ENCODE data around the gene HIPK1.

Gene HIPK1

DNA sequence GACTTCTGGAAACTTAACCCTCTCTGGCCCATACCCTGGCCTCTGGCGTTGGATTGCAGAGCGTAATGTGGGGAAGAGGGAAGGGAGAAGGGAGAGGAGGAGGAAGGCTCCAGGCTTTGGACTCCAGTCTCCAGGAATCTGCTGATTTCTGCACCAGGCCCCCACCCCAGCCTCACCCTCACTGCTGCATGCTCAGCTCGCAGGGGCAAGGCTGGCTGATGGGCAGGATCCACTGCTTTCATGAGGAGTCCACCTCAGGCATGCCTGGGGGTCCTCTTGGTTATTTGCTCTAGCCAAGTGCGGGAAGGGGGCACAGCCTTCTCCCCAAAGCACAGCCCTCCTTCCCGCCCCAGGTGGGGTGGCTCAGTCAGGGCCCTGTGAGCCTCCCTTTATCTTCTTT, 53.8 kb downstream of the HIPK1 start:
- H3K4me1 ChIP-seq (ENCODE audit: control insufficient read depth, low read depth, low read length), result peaks cover 5% of the 10 kb centered on the region
- no peak overlapping the region for H3K27ac ChIP-seq (ENCODE audit: low read depth, low read length)
- H4K5ac ChIP-seq (ENCODE audit: low read length), result no peak overlapping the region
- no peak overlapping the region for H2AK5ac ChIP-seq (ENCODE audit: low read length)
- peaks cover 3% of the 10 kb centered on the region for H3K79me1 ChIP-seq (ENCODE audit: low read length)
- H2BK15ac ChIP-seq (replicated peaks; ENCODE audit: low read depth), result no peak overlapping the region
- no peaks in the 10 kb centered on the region for H3K36me3 ChIP-seq (ENCODE audit: control insufficient read depth, insufficient read depth, low read length)
- no peak overlapping the region for H3K9ac ChIP-seq (ENCODE audit: low read length)
- H3K79me2 ChIP-seq (ENCODE audit: control insufficient read depth, insufficient read depth, low read length), result no peaks in the 10 kb centered on the region
- no CpG with 5 or more reads among the region's 5 CpGs for WGBS (ENCODE audit: extremely low coverage, insufficient coverage, low lambda C conversion rate)
- no peak for DNase-seq
- H3K4me2 ChIP-seq (ENCODE audit: low read length), result no peak overlapping the region
- no peak overlapping the region for H3K56ac ChIP-seq (ENCODE audit: low read length)
- H3K18ac ChIP-seq (ENCODE audit: low read length), result no peak overlapping the region
- H2BK5ac ChIP-seq (ENCODE audit: low read length), result no peak overlapping the region
- no peak overlapping the region for H3K4ac ChIP-seq (ENCODE audit: low read depth, low read length)
- H4K8ac ChIP-seq (ENCODE audit: low read depth, low read length), result no peak overlapping the region
- no peaks in the 10 kb centered on the region for H3K27me3 ChIP-seq (ENCODE audit: insufficient read depth, low read length, poor library complexity)
- no peak overlapping the region for H2BK120ac ChIP-seq (ENCODE audit: low read depth, low read length)
- H3K4me3 ChIP-seq (ENCODE audit: low read length), result no peak overlapping the region
- no peak overlapping the region for H3K23ac ChIP-seq (ENCODE audit: low read length)

DNA sequence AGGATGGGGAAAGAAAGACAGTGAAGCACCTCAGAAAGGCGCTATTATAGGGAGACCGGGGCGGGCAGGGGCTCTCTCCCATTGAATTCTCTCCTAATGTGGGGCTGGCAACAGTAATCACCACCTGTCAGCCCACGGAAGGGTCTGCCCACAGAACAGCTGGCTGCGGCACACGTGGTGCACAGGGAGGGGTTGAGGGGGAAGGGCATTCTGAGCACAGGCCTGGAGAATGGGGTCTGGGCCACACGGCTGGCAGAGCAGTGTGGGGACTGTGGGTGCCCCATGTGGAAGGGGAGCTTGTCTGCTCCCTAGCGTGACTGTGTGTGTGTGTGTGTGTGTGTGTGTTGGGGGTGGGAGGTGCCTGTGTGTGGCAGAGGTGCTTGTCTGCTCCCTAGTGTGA, 54.3 kb downstream of the HIPK1 start:
- no peaks in the 10 kb centered on the region for H3K27me3 ChIP-seq (ENCODE audit: insufficient read depth, low read length, poor library complexity)
- no peak overlapping the region for H2BK5ac ChIP-seq (ENCODE audit: low read length)
- H3K4me1 ChIP-seq (ENCODE audit: control insufficient read depth, low read depth, low read length), result peaks cover 5% of the 10 kb centered on the region
- H3K56ac ChIP-seq (ENCODE audit: low read length), result peak overlapping the region; percentile 45
- H2AK5ac ChIP-seq (ENCODE audit: low read length), result peak overlapping the region; percentile 37
- no peak overlapping the region for H4K5ac ChIP-seq (ENCODE audit: low read length)
- no peak overlapping the region for H2BK120ac ChIP-seq (ENCODE audit: low read depth, low read length)
- H4K8ac ChIP-seq (ENCODE audit: low read depth, low read length), result no peak overlapping the region
- DNase-seq, result no peak
- no peak overlapping the region for H3K4ac ChIP-seq (ENCODE audit: low read depth, low read length)
- WGBS (ENCODE audit: extremely low coverage, insufficient coverage, low lambda C conversion rate), result no CpG with 5 or more reads among the region's 8 CpGs
- H3K36me3 ChIP-seq (ENCODE audit: control insufficient read depth, insufficient read depth, low read length), result no peaks in the 10 kb centered on the region
- no peak overlapping the region for H3K9ac ChIP-seq (ENCODE audit: low read length)
- H3K27ac ChIP-seq (ENCODE audit: low read depth, low read length), result no peak overlapping the region
- no peak overlapping the region for H3K4me3 ChIP-seq (ENCODE audit: low read length)
- no peak overlapping the region for H3K18ac ChIP-seq (ENCODE audit: low read length)
- peaks cover 3% of the 10 kb centered on the region for H3K79me1 ChIP-seq (ENCODE audit: low read length)
- H3K79me2 ChIP-seq (ENCODE audit: control insufficient read depth, insufficient read depth, low read length), result no peaks in the 10 kb centered on the region
- H3K4me2 ChIP-seq (ENCODE audit: low read length), result no peak overlapping the region
- no peak overlapping the region for H2BK15ac ChIP-seq (replicated peaks; ENCODE audit: low read depth)
- H3K23ac ChIP-seq (ENCODE audit: low read length), result peak overlapping the region; percentile 25

DNA sequence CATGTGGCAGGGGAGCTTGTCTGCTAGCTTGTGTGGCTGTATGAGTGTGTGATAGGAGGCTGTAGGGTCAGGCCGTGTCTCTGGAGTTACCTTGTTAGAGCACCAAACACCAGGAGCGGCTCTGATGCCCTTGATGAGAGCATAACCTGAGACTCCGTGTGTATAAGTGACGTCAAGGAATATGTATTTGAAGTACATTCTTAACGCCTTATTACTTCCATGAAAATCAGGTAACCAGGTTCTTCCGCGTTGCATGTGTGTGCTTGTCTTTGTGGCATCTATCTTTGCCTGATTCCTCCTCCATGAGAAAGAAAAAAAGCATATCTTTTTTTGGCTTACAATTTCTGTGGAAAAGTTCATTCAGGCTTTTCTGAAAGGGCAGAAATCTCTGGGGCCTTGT, 54.7 kb downstream of the HIPK1 start:
- H2BK5ac ChIP-seq (ENCODE audit: low read length), result no peak overlapping the region
- no peak overlapping the region for H4K5ac ChIP-seq (ENCODE audit: low read length)
- no peak overlapping the region for H3K18ac ChIP-seq (ENCODE audit: low read length)
- no peak overlapping the region for H4K8ac ChIP-seq (ENCODE audit: low read depth, low read length)
- H3K23ac ChIP-seq (ENCODE audit: low read length), result peak overlapping the region; percentile 25
- H3K27ac ChIP-seq (ENCODE audit: low read depth, low read length), result no peak overlapping the region
- no peak overlapping the region for H3K4me2 ChIP-seq (ENCODE audit: low read length)
- H3K4me3 ChIP-seq (ENCODE audit: low read length), result no peak overlapping the region
- peak overlapping the region; percentile 37 for H2AK5ac ChIP-seq (ENCODE audit: low read length)
- H2BK15ac ChIP-seq (replicated peaks; ENCODE audit: low read depth), result no peak overlapping the region
- WGBS (ENCODE audit: extremely low coverage, insufficient coverage, low lambda C conversion rate), result no CpG with 5 or more reads among the region's 7 CpGs
- H3K27me3 ChIP-seq (ENCODE audit: insufficient read depth, low read length, poor library complexity), result no peaks in the 10 kb centered on the region
- peaks cover 3% of the 10 kb centered on the region for H3K79me1 ChIP-seq (ENCODE audit: low read length)
- no peaks in the 10 kb centered on the region for H3K36me3 ChIP-seq (ENCODE audit: control insufficient read depth, insufficient read depth, low read length)
- H2BK120ac ChIP-seq (ENCODE audit: low read depth, low read length), result no peak overlapping the region
- H3K9ac ChIP-seq (ENCODE audit: low read length), result no peak overlapping the region
- no peaks in the 10 kb centered on the region for H3K79me2 ChIP-seq (ENCODE audit: control insufficient read depth, insufficient read depth, low read length)
- peaks cover 5% of the 10 kb centered on the region for H3K4me1 ChIP-seq (ENCODE audit: control insufficient read depth, low read depth, low read length)
- peak overlapping the region; percentile 45 for H3K56ac ChIP-seq (ENCODE audit: low read length)
- H3K4ac ChIP-seq (ENCODE audit: low read depth, low read length), result no peak overlapping the region
- no peak for DNase-seq

DNA sequence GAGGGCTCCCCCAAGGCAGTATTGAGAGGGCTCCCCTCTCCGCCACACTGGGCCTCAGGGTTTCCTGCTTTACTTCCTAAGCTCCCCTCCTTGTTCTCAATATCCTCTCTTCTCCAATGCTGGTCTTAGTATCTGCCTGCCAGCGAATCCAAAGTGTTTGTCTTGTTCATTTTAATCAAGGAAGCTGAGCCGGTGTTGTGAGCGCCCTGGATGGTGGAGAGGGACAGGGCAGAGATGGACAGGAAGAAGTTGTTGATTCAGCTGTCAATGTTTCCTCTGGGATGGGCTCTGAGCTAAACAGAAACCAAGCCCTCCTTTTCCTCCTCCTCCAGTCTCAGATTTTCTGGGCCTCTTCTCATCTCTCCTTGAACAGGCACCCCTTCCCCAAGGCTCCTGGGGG, 55.6 kb downstream of the HIPK1 start:
- no peak overlapping the region for H3K4me3 ChIP-seq (ENCODE audit: low read length)
- no peaks in the 10 kb centered on the region for H3K79me2 ChIP-seq (ENCODE audit: control insufficient read depth, insufficient read depth, low read length)
- no peak overlapping the region for H2BK5ac ChIP-seq (ENCODE audit: low read length)
- no peak overlapping the region for H2BK120ac ChIP-seq (ENCODE audit: low read depth, low read length)
- H3K4me1 ChIP-seq (ENCODE audit: control insufficient read depth, low read depth, low read length), result peaks cover 3% of the 10 kb centered on the region
- no peak overlapping the region for H4K8ac ChIP-seq (ENCODE audit: low read depth, low read length)
- H2BK15ac ChIP-seq (replicated peaks; ENCODE audit: low read depth), result no peak overlapping the region
- no peaks in the 10 kb centered on the region for H3K27me3 ChIP-seq (ENCODE audit: insufficient read depth, low read length, poor library complexity)
- H3K9ac ChIP-seq (ENCODE audit: low read length), result no peak overlapping the region
- no peak for DNase-seq
- no peak overlapping the region for H3K23ac ChIP-seq (ENCODE audit: low read length)
- H3K18ac ChIP-seq (ENCODE audit: low read length), result no peak overlapping the region
- no CpG with 5 or more reads among the region's 4 CpGs for WGBS (ENCODE audit: extremely low coverage, insufficient coverage, low lambda C conversion rate)
- no peak overlapping the region for H3K4me2 ChIP-seq (ENCODE audit: low read length)
- H3K56ac ChIP-seq (ENCODE audit: low read length), result no peak overlapping the region
- no peak overlapping the region for H3K27ac ChIP-seq (ENCODE audit: low read depth, low read length)
- no peak overlapping the region for H2AK5ac ChIP-seq (ENCODE audit: low read length)
- H3K79me1 ChIP-seq (ENCODE audit: low read length), result peaks cover 3% of the 10 kb centered on the region
- no peak overlapping the region for H3K4ac ChIP-seq (ENCODE audit: low read depth, low read length)
- H4K5ac ChIP-seq (ENCODE audit: low read length), result no peak overlapping the region
- H3K36me3 ChIP-seq (ENCODE audit: control insufficient read depth, insufficient read depth, low read length), result no peaks in the 10 kb centered on the region

- Histone ChIP-seq H2AK5ac (ENCODE audit: low read length) (no peak overlapping the region), H3K27me3 (ENCODE audit: insufficient read depth, low read length, poor library complexity) (no peaks in the 10 kb centered on the region), H3K4ac (ENCODE audit: low read depth, low read length) (no peak overlapping the region), H3K9ac (ENCODE audit: low read length) (no peak overlapping the region), H4K8ac (ENCODE audit: low read depth, low read length) (no peak overlapping the region), H3K36me3 (ENCODE audit: control insufficient read depth, insufficient read depth, low read length) (no peaks in the 10 kb centered on the region), H3K79me1 (ENCODE audit: low read length) (no peaks in the 10 kb centered on the region), H2BK120ac (ENCODE audit: low read depth, low read length) (no peak overlapping the region), H3K4me2 (ENCODE audit: low read length) (no peak overlapping the region), H2BK5ac (ENCODE audit: low read length) (no peak overlapping the region), H3K56ac (ENCODE audit: low read length) (no peak overlapping the region), H3K18ac (ENCODE audit: low read length) (no peak overlapping the region), H3K4me1 (ENCODE audit: control insufficient read depth, low read depth, low read length) (peaks cover 2% of the 10 kb centered on the region), H2BK15ac (replicated peaks; ENCODE audit: low read depth) (no peak overlapping the region), H4K5ac (ENCODE audit: low read length) (no peak overlapping the region), H3K27ac (ENCODE audit: low read depth, low read length) (no peak overlapping the region), H3K79me2 (ENCODE audit: control insufficient read depth, insufficient read depth, low read length) (no peaks in the 10 kb centered on the region), H3K4me3 (ENCODE audit: low read length) (no peak overlapping the region), H3K23ac (ENCODE audit: low read length) (no peak overlapping the region)
- DNase-seq, result no peak
- WGBS (ENCODE audit: extremely low coverage, insufficient coverage, low lambda C conversion rate), result no CpG with 5 or more reads among the region's 6 CpGs
Measured at GRCh38 chr1:113986802-113987201, 57.7 kb downstream of the HIPK1 start.

- H3K4me2 ChIP-seq (ENCODE audit: low read length), result no peak overlapping the region
- H3K27ac ChIP-seq (ENCODE audit: low read depth, low read length), result no peak overlapping the region
- no peak overlapping the region for H3K9ac ChIP-seq (ENCODE audit: low read length)
- no peaks in the 10 kb centered on the region for H3K79me2 ChIP-seq (ENCODE audit: control insufficient read depth, insufficient read depth, low read length)
- H3K36me3 ChIP-seq (ENCODE audit: control insufficient read depth, insufficient read depth, low read length), result no peaks in the 10 kb centered on the region
- no peak overlapping the region for H3K18ac ChIP-seq (ENCODE audit: low read length)
- no peak overlapping the region for H3K23ac ChIP-seq (ENCODE audit: low read length)
- H3K4me3 ChIP-seq (ENCODE audit: low read length), result no peak overlapping the region
- H2AK5ac ChIP-seq (ENCODE audit: low read length), result no peak overlapping the region
- no peak for DNase-seq
- no peaks in the 10 kb centered on the region for H3K79me1 ChIP-seq (ENCODE audit: low read length)
- H3K4me1 ChIP-seq (ENCODE audit: control insufficient read depth, low read depth, low read length), result no peaks in the 10 kb centered on the region
- H3K27me3 ChIP-seq (ENCODE audit: insufficient read depth, low read length, poor library complexity), result no peaks in the 10 kb centered on the region
- no peak overlapping the region for H3K4ac ChIP-seq (ENCODE audit: low read depth, low read length)
- H2BK15ac ChIP-seq (replicated peaks; ENCODE audit: low read depth), result no peak overlapping the region
- no peak overlapping the region for H3K56ac ChIP-seq (ENCODE audit: low read length)
- H4K5ac ChIP-seq (ENCODE audit: low read length), result no peak overlapping the region
- no peak overlapping the region for H2BK120ac ChIP-seq (ENCODE audit: low read depth, low read length)
- WGBS (ENCODE audit: extremely low coverage, insufficient coverage, low lambda C conversion rate), result no CpG with 5 or more reads among the region's 5 CpGs
- no peak overlapping the region for H2BK5ac ChIP-seq (ENCODE audit: low read length)
- no peak overlapping the region for H4K8ac ChIP-seq (ENCODE audit: low read depth, low read length)
Measured at GRCh38 chr1:113987259-113987658, 58.1 kb downstream of the HIPK1 start.
